GM19240 (cell line): ENCODE data around the gene ZC3H13.

Source experiments
- DNase-seq: peaks from one replicate; pipeline ENCODE4 v3.0.0; 2011; ENCODE audit warnings: low spot score; ENCODE audit not compliant: insufficient read length

ZC3H13 gene

DNA sequence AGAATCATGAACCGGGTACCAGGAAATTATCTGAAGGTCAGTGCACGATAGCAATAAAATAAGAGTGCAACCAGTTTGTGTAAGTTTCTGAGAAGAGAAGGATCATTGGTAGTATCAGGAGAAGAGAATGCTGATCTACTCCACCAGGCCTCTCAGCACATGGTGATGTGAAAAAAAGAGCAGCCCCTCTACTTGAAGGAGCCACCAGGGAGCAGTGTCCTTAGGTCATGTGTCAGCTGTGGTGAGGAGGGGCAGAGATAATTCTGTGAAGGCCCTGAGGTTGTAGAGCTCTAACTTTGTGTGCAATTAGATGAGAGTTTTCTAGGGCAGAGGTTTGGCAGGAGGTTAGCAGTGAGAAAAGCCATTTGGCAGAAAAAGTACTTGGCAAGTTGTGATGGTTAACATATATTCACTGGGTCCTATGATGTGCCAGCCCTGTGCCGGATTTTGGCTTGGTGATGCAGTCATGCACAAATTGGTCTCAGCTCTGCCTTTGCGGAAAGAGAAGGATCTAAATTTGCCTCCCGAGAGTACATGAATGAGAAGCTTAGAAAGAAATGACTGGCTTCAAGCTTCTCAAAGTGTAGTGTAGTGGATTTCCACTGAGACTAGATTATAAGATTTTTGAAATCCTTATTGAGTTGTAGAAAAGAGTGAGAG is 19.2 kb upstream of the ZC3H13 start:
- peak; percentile 45 for DNase-seq

DNA sequence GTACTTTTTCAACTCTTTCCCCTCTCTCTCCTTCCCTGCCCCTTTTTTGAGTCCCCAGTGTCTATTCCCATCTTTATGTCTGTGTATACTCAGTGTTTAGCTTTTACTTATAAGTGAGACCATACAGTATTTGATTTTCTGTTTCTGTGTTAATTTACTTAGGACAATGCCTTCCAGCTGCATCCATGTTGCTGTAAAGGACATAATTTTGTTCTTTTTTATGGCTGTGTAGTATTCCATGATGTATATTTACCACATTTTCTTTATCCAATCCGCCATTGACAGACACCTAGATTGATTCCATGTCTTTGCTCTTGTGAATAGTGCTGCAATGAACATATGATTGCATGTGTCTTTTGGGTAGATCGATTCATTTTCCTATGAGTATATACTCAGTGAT is 10.7 kb upstream of the ZC3H13 start:
- no peak for DNase-seq

DNA sequence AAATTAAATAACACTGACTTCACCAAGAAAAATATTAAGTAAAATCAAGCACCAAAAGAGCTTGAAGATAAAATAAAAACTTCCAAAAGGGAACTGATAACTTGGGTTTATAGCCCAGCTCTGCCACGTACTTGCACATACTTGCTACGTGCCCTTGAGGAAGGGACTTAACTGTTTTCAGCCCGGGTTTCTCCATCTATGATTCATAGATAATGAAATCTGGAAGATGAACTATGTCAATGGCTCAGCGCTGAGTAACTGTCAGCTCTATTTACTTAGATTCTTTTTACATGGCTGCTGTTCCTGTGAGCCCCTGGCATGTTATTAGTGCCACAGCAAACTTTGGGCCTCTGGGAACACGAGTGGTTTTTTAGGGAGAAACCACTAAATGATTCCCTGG is 9.6 kb upstream of the ZC3H13 start:
- no peak for DNase-seq

DNA sequence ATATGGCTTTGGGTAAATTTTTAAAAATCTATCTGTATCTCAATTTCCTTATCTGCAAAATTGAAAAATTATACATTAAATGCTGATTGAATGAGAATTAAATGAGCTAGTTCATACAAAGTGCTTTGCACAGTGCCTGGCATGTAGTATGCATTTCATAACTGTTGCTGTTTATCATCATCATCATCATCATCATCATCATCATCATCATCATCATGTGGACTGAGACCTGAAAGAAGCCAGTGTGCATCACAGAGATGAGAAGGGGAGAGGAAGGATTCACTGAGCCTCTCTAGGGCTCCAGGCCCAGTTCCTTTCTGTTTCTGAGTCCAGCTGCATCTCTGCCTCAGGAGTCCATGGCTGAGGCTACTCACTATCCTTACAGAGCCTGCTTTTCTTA is 6.9 kb upstream of the ZC3H13 start:
- no peak for DNase-seq

DNA sequence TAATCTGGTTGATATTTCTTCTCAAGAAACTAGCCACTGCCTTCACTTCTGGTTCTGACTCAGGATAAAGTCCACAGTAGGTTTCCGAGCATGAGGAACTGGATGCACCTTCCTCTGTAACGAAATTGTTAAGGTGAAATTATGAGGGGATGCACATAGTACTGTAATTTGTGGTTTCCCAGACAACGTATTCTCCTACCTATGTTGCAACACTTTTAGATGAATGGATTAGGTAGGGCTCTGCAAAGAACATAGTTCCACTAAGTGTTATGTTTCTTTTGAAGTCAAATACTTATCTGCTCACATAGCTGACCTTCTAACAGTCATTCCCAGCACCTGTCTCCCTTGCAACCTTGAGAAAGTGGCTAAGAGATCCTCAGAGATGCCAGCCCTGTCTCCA is 5.7 kb upstream of the ZC3H13 start:
- no peak for DNase-seq

DNA sequence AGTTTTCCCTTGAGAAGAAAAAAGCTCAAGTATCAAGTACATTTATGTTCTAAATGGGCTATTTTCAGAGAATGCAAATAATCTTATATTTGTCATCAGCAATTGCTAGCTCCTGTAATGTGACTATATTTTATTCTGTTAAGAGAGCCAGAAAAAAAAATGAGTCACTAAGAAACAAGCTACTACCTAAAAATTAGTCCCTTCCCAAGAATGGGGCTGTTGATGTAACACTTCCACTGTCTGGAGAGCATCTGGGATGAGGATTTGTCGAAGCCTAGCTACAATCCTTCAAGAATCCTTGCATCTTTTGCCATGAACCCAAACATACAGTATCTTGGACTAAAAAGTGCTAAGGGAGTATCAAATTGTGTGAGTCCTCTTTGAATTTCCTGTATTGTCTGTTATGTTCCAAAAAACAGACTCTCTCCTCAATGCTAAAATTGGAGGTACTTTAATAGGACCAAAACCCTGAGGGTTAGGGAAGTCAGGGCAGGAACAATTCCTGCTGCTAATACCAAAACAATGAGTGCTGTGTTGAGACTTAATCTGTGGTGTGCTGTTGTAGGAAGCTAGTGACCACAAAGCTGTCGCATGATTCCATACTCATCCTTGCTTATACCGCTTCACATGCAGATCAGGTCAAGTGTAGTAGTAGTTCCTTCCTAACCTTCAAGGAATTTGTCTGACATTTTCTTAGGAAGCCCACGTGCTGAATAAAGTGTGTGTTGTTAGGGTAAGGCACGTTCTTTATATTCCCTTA is 4.9 kb upstream of the ZC3H13 start:
- no peak for DNase-seq

DNA sequence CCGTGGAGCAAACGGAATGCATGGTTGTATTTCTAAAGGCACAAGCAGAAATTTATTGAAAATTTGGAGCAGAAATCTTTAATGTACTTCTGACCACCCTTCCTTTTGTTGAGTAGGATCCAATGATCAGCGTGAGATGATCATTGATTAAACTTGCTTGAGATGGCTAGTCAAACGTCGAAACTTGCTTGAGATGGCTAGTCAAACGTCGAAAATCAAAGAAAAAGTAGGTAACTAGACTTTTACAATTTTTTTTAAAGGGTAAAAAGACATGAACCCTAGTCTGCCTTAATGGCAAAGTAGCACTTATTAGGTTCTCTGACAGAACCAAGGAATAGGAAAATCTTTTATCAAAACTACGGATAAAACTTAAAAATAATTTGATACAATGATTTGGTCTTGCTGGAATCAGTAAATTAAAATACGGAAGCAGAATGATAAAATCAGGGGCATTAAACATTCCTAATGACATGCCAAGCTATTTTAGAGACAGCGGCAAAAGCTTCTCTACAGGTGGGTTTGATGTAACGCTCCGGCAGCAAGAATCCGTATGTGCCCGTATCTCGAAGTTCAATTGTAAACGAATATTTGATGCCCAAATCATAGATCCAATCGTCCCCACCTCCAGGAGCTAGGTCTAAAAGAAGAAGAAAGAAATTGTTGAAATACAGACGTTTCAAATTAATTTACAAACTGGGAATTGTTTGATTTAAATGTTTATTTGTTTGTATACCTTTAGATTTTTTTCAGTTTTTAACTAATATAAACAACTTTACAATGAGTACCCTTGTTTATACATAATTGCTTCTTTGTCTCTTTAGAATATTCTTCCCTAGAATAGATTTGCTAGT is 841 bp upstream of the ZC3H13 start:
- no peak for DNase-seq

DNA sequence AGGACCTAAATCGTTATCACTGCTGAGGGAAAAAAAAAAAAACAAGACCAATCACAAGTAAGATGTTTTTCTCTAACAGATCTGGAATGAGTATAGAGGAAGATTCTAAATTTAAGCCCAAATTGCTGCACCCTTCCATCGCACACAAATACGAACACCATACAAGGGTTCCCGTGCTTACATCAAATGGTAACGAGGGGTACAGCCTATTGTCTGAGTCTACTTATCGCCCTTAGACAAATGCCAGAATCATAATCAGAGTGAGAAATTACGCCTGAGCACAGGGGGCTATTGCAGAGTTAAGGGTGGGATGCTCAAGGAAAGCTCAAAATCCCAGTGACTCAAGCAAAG is 603 bp downstream of the ZC3H13 start:
- no peak for DNase-seq

DNA sequence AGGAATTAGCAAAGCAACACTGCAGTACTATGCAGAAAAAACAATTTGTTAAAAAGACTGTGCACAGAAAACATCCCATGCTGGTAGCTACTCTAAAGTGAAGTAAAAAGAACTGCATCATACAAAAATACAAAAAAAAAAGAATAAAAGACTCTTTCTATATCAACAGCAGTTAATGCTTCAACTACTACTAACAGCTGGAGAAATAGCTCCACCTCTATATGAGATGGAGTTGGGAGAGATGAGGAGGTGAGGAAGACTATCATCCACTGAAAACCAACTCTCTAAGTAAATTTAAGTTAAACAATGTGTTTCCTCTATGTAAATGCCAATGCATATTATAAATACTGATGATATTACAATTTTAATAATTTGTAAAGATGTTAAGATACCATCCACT is 1.8 kb downstream of the ZC3H13 start:
- DNase-seq: no peak

DNA sequence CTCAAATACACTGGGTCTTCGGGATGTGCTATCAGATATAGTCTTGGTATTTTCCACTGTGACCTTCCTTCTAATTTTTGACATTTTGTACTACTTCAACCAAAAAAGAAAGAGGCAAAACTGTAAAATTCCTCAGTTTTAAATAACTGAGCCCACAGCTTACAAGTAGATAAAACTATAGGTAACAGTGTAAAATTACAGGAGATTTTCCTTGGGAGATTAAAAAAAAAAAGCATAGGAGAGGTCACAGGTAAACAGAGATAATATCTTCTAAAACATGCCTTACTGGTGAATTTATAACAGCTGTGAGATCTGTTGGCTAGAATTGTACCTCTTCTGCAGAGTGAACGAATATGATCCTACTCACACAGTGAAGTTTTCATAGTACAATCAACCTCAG is 7.1 kb downstream of the ZC3H13 start:
- DNase-seq: no peak

DNA sequence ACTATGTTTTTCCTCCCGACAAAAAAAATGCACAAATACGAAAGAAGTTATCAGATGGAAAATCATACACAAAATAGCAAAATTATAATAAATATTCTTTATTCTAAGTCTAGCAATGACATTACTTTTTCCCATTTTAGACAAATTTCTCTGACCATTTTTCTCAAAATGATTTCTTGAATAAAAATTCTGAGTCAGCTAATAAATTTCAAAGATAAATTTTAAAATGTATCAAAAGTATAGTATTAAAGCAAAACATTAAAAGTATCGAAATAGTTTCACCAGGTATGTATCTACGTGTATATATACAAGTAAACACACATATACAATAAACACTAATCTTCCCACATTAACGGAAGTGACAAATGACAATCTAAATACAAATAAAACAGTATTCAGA is 8.9 kb downstream of the ZC3H13 start:
- DNase-seq: no peak

DNA sequence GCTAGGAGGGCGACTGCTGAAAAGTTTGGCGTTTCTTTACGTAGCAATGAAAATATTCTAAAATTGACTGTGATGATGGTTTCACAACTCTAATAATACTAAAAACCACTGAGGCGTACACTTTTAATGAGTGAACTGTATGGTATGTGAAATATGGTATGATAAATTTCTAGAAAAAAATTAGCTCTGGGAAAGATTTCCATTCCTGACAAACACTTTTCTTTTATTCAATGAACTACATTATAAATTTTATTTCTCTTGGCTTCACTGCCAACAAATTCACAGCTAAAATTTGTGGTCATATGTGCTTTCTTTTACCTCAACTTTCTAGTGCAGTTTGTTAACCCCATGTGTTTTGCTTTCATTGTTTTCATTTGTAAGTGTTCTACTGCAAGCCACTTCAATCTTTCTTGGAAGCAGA is 11.1 kb downstream of the ZC3H13 start:
- no peak for DNase-seq

DNA sequence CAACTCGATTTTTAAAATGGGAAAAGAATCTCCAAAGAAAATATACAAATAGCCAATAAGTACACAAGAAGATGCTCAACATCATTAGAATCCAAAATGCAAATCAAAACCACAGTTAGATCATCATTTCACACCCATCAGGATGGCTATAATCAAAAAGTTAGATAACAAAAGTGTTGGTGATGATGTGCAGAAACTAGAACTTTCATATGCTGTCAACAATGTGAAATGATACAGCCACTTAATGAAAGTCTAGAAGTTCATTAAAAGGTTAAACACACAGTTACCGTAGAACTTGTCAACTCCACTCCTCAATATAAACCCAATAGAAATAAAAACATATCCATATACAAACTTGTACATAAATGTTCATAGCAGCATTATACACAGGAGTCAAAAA is 11.8 kb downstream of the ZC3H13 start:
- no peak for DNase-seq

DNA sequence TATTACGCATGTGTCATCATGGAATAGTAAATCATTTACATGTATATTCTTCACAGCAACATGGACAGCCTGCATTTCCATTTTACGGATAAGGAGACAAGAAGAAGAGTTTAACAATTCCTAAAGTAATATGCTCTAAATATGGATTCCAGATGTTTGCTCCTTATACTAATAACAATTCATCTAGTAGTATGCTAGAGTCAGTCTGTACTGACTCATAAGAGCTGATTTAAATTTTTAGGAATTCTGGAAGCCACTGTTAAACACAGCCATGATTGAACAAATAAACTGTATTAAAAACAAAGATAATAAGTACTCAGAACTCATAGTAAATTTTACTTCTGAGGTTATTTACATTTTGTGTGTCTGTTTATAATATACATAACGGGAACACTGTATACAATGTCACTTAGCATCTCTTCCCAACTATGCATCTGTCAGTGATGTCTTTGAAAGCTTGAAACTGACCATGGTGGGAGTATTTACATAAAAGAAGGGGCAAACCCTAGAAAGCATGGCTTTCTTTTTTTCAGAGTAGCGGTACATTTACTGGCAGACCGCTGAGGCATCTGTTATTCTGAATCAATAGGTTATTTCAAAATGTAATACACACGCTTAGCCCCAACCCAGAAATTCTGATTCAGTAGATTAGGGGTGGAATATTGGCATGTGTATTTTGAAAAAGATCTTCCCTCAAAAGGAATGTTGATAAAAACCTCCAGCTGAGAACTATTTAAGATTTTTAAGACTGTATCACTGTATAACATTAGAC is 12.9 kb downstream of the ZC3H13 start:
- no peak for DNase-seq

DNA sequence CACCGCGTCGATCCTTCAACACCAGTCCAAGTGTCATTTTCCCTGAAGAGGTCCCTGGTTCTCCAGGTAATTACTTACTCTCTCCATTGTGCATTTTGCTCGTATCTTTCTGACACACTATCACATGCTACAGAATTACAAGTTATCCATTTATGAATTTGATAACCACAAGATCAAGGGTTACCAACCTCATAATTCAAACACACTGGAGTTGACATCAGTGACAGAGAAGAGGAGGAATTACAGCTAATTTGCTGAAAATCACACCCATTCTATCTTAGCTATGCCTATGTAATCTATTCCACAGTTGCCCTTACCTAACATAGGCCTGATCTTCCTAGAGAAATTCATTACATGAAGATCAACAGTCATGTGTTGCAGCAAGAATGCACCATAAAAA is 14.2 kb downstream of the ZC3H13 start:
- DNase-seq: no peak

DNA sequence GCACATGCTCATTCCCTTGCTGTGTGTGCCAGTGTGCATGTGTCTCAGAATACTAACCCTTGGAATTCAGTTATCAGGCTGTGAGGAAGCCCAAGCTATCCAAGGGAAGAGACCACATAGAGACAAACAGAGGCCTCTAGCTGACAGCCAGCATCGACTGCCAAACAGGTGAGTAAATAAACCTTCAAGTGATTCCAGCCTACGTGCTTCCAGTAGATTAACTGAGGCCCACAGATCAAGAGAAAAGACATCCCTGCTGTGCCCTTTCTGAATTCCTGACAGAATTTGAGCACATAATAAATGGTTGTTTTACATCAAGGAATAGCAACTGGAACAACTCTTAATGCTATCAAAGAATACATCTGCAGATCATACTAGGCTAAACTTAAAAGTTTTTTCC is 17.5 kb downstream of the ZC3H13 start:
- DNase-seq: no peak

DNA sequence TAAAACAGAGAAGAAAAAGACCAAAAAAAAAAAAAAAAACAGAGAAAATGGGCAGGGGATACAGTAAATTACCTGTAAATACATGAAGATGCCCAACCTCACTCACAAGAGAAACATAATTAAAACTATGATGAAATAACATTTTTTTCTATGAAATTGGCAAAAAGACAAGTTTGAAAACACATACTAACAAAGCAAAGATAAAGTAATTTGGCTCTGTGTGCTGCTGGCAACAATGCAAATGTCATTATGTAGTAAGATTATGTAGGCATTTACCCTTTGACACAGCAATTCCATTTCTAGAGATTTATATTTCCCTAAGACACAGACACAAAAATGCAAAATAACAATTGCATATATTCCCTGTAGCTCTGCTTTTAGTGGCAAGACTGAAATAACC is 20.2 kb downstream of the ZC3H13 start:
- DNase-seq: no peak

DNA sequence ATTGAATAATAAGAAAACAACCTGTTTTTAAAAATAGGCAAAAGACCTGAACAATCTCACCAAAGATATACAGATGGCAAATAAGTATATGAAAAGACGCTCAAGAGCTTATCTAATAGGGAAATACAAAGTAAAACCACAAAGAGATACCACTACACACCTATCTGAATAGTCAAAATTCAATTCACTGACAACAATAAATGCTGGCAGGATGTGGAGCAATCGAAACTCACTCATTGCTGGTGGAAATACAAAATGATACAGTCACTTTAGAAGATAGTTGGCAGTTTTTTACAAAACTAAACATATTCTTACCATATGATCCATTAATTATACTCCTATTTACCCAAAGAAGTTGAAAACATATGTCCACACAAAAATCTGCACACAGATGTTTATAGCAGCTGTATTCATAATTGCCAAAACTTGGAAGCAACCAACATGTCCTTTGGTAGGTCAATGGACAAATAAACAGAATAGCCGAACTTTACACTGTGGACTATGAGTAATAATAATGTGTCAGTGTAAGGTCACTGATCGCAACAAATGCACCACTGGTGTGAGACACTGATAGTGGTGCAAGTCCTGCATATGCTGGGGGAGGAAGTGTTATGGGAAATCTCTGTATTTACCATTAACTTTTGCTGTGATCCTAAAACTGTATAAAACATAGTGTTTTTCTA is 20.8 kb downstream of the ZC3H13 start:
- DNase-seq: no peak

DNA sequence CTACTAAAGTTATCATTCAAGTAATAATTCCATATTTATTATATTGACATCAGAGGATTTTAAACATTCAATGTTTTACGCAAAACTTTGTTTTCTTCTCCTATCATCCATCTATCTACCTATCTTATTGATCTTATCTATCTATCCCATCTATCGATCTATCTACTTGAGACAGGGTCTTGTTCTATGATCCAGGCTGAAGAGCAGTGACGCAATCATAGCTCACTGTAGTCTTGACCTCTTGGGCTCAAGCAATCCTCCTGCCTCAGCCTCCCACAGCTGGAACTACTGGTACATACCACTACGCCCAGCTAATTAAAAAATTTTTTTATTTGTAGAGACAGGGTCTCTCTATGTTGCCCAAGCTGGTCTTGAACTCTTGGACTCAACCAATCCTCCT is 27.4 kb downstream of the ZC3H13 start:
- DNase-seq: no peak

DNA sequence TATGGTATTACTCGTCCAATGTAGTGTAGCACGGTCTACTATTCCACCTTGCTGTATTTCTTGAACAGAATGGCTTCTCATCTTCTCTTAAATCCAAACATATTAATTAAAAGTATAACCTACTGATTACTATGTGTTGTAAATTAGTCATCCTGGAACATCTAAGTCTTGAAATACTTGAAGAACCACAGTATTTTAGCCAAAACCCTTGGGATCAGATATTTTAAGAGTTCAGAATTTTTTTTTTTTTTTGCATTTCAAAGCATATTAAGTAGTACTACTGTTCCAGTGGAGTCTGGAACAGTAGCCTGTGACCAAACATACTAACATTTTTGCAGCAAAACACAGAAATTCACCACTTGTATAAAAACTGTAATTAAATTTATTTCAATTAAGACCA is 30.1 kb downstream of the ZC3H13 start:
- DNase-seq: no peak

DNA sequence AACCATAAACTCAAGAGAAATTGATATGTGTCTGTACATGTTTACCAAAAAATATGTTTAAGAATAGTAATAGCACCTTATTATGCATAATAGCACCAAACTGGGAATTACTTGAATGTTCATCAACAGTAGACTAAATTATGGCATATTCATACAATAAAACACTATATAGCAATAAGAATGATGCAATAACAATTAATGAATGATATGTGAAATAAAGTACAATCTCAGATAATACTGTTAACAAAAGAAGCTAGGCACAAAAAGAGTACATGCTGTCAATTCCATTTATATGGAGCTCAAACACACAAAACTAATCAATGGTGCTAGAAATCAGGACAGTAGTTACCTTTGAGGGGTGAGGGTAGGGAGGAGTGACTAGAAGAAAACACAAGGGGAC is 36.3 kb downstream of the ZC3H13 start:
- DNase-seq: no peak
